Measurements from ENCODE around the gene FGGY. TPM values are rescaled to one million over a fixed set of nuclear protein-coding genes. Genes with fewer than 3 reads are reported as not detected.

The FGGY gene
- total and polyA plus RNA-seq, 2 donors (not counting 1 experiment from before 2014, with no cell fraction given): 6.1 to 38.5 TPM

GRCh38 chr1:59771361-59771760, 474.5 kb downstream of the FGGY start:
- H2AFZ ChIP-seq (ENCODE audit: insufficient read depth, low read depth, low read length, poor library complexity, severe bottlenecking): no peak overlapping the region
- no peaks in the 10 kb centered on the region for H3K4me1 Mint-ChIP-seq
- ChIA-PET CTCF (interaction anchor here (2.0 kb wide), 1 partner anchor 12 kb away, joined by 4 read pairs; no protein-coding TSS in a partner anchor), POLR2A (no interaction called here)
- intact Hi-C loops (cut with micrococcal nuclease): no loop called here
- no peak overlapping the region for H3K9ac ChIP-seq (ENCODE audit: low read length)
- no CpG with 5 or more reads among the region's 3 CpGs for WGBS (ENCODE audit: insufficient coverage)
- H3K4me3 Mint-ChIP-seq: no peak overlapping the region
- H3K79me2 ChIP-seq (ENCODE audit: control insufficient read depth, insufficient read depth, low read length): no peaks in the 10 kb centered on the region
- no peaks in the 10 kb centered on the region for H4K20me1 ChIP-seq (ENCODE audit: control insufficient read depth, insufficient read depth, low read length, poor library complexity, severe bottlenecking)
- H3K27me3 ChIP-seq (replicated peaks in 1 of 4; ENCODE audit: control extremely low read depth in 1 of 4, control insufficient read depth in 3 of 4, insufficient read depth in 4 of 4, low read length in 3 of 4): no peaks in the 10 kb centered on the region
- H3K27me3 Mint-ChIP-seq: peaks cover 3% of the 10 kb centered on the region
- H3K9me3 ChIP-seq (ENCODE audit: control extremely low read depth in 1 of 3, control insufficient read depth in 2 of 3, insufficient read depth in 1 of 3, low read length in 2 of 3): no peaks in the 10 kb centered on the region
- no peaks in the 10 kb centered on the region for H3K4me1 ChIP-seq (ENCODE audit: control insufficient read depth in 2 of 2, insufficient read depth in 2 of 2, low read length in 2 of 2)
- ATAC-seq (ENCODE audit: low read depth) (no peak), DNase-seq (no peak)
- no peak overlapping the region for H3K4me3 ChIP-seq (ENCODE audit: control extremely low read depth in 1 of 5, extremely low read depth in 1 of 5, insufficient read depth in 1 of 5, low read depth in 2 of 5, low read length in 4 of 5)
- no peaks in the 10 kb centered on the region for H3K9me3 Mint-ChIP-seq (ENCODE audit: insufficient read depth)
- no peak overlapping the region for H3K27ac Mint-ChIP-seq
- H3K4me2 ChIP-seq (replicated peaks; ENCODE audit: low read depth, low read length, poor library complexity, severe bottlenecking): no peak overlapping the region
- no peak for TF ChIP-seq CTCF (IDR thresholded peaks at IDR 0.05)
- no peak for TF ChIP-seq EZH2 (IDR thresholded peaks at IDR 0.05; ENCODE audit: borderline replicate concordance, insufficient read depth, low read depth, low read length, poor library complexity, severe bottlenecking)
- H3K36me3 ChIP-seq (replicated peaks in 1 of 2; ENCODE audit: control extremely low read depth in 1 of 2, control insufficient read depth in 1 of 2, extremely low read depth in 1 of 2, insufficient read depth in 2 of 2, low read length in 1 of 2): no peaks in the 10 kb centered on the region
- H3K27ac ChIP-seq (ENCODE audit: low read length in 2 of 2): no peak overlapping the region

GRCh38 chr1:59775480-59775879, 478.6 kb downstream of the FGGY start:
- Histone ChIP-seq H4K20me1 (ENCODE audit: control insufficient read depth, insufficient read depth, low read length, poor library complexity, severe bottlenecking) (no peaks in the 10 kb centered on the region), H3K27me3 (replicated peaks in 1 of 4; ENCODE audit: control extremely low read depth in 1 of 4, control insufficient read depth in 3 of 4, insufficient read depth in 4 of 4, low read length in 3 of 4) (no peaks in the 10 kb centered on the region), H3K36me3 (replicated peaks in 1 of 2; ENCODE audit: control extremely low read depth in 1 of 2, control insufficient read depth in 1 of 2, extremely low read depth in 1 of 2, insufficient read depth in 2 of 2, low read length in 1 of 2) (no peaks in the 10 kb centered on the region), H3K9me3 (ENCODE audit: control extremely low read depth in 1 of 3, control insufficient read depth in 2 of 3, insufficient read depth in 1 of 3, low read length in 2 of 3) (no peaks in the 10 kb centered on the region), H3K9ac (ENCODE audit: low read length) (no peak overlapping the region), H3K79me2 (ENCODE audit: control insufficient read depth, insufficient read depth, low read length) (no peaks in the 10 kb centered on the region), H3K4me3 (ENCODE audit: control extremely low read depth in 1 of 5, extremely low read depth in 1 of 5, insufficient read depth in 1 of 5, low read depth in 2 of 5, low read length in 4 of 5) (no peak overlapping the region), H2AFZ (ENCODE audit: insufficient read depth, low read depth, low read length, poor library complexity, severe bottlenecking) (no peak overlapping the region), H3K4me2 (replicated peaks; ENCODE audit: low read depth, low read length, poor library complexity, severe bottlenecking) (no peak overlapping the region), H3K27ac (ENCODE audit: low read length in 2 of 2) (no peak overlapping the region), H3K4me1 (ENCODE audit: control insufficient read depth in 2 of 2, insufficient read depth in 2 of 2, low read length in 2 of 2) (no peaks in the 10 kb centered on the region)
- no peaks in the 10 kb centered on the region for H3K4me1 Mint-ChIP-seq
- intact Hi-C loops (cut with micrococcal nuclease): no loop called here
- peaks cover 8% of the 10 kb centered on the region for H3K27me3 Mint-ChIP-seq
- ATAC-seq (ENCODE audit: low read depth) (no peak), DNase-seq (no peak)
- H3K4me3 Mint-ChIP-seq: no peak overlapping the region
- H3K27ac Mint-ChIP-seq: no peak overlapping the region
- WGBS (ENCODE audit: insufficient coverage): no CpG with 5 or more reads among the region's 4 CpGs
- no peaks in the 10 kb centered on the region for H3K9me3 Mint-ChIP-seq (ENCODE audit: insufficient read depth)
- TF ChIP-seq EZH2 (IDR thresholded peaks at IDR 0.05; ENCODE audit: borderline replicate concordance, insufficient read depth, low read depth, low read length, poor library complexity, severe bottlenecking) (no peak), CTCF (IDR thresholded peaks at IDR 0.05) (no peak)
- CTCF ChIA-PET: no interaction called here
- POLR2A ChIA-PET: no interaction called here
